GM19397 (cell line): ENCODE data around the gene IRGC.
A peak's percentile ranks its signal among the peaks of the same experiment; 100 is the strongest.
"Not testable (repeated sequence)": the region's sequence is repeated elsewhere in the genome, so short reads cannot be mapped to it uniquely, and the experiment has no call there.

Experiments
- ATAC-seq: cut with Tn5 transposase; IDR thresholded peaks from one replicate; pipeline ENCODE4 v1.9.1; 2021; ENCODE audit warnings: mild to moderate bottlenecking, moderate library complexity; ENCODE audit not compliant: unreplicated experiment

The IRGC gene

GRCh38 chr19:43715776-43716175, at the start of gene IRGC:
Gene IRGC, plus strand, starts transcription at chr19:43716076. Its CDS starts 2,483 bp downstream, at chr19:43718559.
- no peak for ATAC-seq

GRCh38 chr19:43667126-43667875, 48.6 kb upstream of the IRGC start:
- no peak for ATAC-seq

GRCh38 chr19:43667876-43668405, 47.9 kb upstream of the IRGC start:
- no peak for ATAC-seq

GRCh38 chr19:43668406-43669109, 47.3 kb upstream of the IRGC start:
- peak; percentile 80 for ATAC-seq

GRCh38 chr19:43672061-43672679, 43.7 kb upstream of the IRGC start:
- ATAC-seq, result no peak

- no peak for ATAC-seq
Measured at GRCh38 chr19:43673637-43674036, 42.2 kb upstream of the IRGC start.

- ATAC-seq, result no peak
Measured at GRCh38 chr19:43674183-43674582, 41.7 kb upstream of the IRGC start.

GRCh38 chr19:43674596-43674995, 41.3 kb upstream of the IRGC start:
- no peak for ATAC-seq

GRCh38 chr19:43675269-43675879, 40.5 kb upstream of the IRGC start:
- no peak for ATAC-seq

- no peak for ATAC-seq
Measured at GRCh38 chr19:43675906-43676305, 40.0 kb upstream of the IRGC start.

- no peak for ATAC-seq
Measured at GRCh38 chr19:43678512-43679261, 37.2 kb upstream of the IRGC start.

GRCh38 chr19:43681821-43682220, 34.1 kb upstream of the IRGC start:
- no peak for ATAC-seq

- not testable (repeated sequence) for ATAC-seq
Measured at GRCh38 chr19:43682269-43682668, 33.6 kb upstream of the IRGC start.

- no peak for ATAC-seq
Measured at GRCh38 chr19:43682824-43683661, 32.8 kb upstream of the IRGC start.

- ATAC-seq, result no peak
Measured at GRCh38 chr19:43683905-43684304, 32.0 kb upstream of the IRGC start.

- ATAC-seq, result no peak
Measured at GRCh38 chr19:43684326-43684725, 31.6 kb upstream of the IRGC start.

- ATAC-seq, result no peak
Measured at GRCh38 chr19:43687660-43687997, 28.2 kb upstream of the IRGC start.

- ATAC-seq, result no peak
Measured at GRCh38 chr19:43688059-43688701, 27.7 kb upstream of the IRGC start.

GRCh38 chr19:43690444-43690843, 25.4 kb upstream of the IRGC start:
- no peak for ATAC-seq
